GM21723 (cell line): Measurements from ENCODE around the gene ACSF2.
"Not testable (repeated sequence)": the region's sequence is repeated elsewhere in the genome, so short reads cannot be mapped to it uniquely, and the experiment has no call there.

ENCODE experiments used
- ATAC-seq: cut with Tn5 transposase; IDR thresholded peaks from one replicate; pipeline ENCODE4 v1.9.1; 2021; ENCODE audit warnings: mild to moderate bottlenecking, moderate library complexity; ENCODE audit not compliant: unreplicated experiment

ACSF2 gene

DNA sequence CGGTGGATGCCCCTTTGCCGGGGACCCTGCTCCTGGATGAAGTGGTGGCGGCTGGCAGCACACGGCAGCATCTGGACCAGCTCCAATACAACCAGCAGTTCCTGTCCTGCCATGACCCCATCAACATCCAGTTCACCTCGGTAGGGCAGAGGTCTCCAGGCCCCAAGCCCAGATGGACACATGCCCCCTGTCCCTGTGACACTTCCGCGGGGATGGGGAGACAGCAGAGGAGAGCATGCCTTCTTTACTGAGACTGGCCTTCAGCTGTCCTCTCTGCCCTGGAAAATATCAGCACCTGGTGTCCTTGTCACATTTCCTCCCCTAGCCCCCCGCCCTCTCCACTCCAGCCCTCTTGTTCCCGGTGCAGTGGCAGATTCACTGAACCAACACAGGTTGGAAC lies 36.4 kb downstream of the ACSF2 start:
- no peak for ATAC-seq

- ATAC-seq, result no peak
These were observed 38.1 kb downstream of the ACSF2 start for GRCh38 chr17:50464121-50464520.

DNA sequence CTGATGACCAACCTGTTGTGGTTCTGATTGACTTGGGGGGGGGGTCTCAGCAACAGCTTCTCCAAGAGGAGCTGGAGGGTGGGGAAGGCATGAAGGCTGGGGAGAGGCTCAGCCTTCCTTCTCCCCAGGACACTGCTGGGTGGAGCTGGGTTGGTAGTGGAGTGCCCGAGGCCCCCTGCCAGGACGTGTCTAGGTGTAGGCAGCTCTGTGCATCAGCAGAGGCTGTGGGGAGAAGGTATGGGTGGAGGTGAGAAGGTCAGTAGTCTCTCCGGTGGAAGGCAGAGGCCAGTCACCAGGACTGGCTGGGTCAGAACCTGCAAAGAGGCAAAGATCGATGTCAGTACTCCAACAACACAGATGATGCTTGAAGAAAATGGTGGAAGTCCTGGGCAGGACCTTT lies 38.7 kb downstream of the ACSF2 start:
- no peak for ATAC-seq

GRCh38 chr17:50465171-50465570 lies 39.2 kb downstream of the ACSF2 start:
- no peak for ATAC-seq

DNA sequence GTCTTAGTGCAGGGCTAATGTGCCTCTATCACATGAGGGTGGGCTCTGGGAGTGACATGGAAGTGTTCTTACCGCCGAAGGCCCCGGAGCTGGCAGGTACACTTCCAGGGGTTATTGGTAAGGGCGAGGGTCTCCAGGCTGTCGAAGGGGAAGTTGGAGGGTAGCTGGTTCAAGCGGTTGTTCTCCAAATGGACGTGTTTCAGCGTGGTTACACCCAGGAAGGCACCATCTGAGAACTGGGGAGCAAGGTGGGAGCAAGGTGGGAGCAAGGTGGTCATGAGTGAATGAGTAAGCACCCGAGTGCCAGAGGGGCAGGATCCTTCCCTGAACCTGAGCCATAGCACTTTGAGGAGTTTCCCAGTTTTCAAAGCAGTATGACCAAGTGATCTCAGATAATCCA lies 39.6 kb downstream of the ACSF2 start:
- ATAC-seq, result no peak

- no peak for ATAC-seq
These were observed 40.5 kb downstream of the ACSF2 start for GRCh38 chr17:50466371-50467113.

DNA sequence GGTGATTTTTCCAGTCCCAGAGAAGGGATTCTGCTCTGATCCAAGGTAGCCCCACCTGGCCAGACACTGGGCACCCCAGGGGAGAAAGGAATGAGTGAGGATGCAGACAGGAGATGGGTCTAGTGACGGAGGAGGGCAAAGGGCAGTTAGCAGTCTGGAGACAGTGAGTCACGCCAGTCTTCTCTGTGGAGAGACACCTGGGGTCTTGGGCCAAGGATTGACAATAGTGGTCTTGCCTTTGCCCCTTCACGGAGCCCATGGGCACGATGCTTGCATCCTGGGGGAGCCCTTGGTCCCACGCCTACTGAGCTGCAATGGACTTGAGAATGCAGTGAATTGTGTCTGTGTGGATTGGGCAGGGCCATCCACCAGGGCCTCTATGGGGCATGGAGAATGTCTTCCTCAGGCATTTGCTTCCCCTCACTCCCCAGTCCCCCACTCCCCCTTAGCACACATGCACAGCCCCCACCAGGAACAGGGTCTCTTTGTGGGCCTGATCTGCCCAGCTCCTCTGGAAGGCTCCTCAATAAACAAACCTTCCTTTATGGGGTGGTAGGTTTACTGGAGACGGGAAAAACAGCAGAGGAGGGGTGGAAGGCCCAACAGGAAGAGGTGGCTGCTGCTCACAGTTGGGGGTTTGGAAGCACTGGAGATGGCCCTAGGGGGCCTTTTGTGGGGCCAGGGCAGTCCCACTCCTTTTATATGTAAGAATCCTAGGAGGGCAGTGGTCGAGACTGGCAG lies 41.3 kb downstream of the ACSF2 start:
- no peak for ATAC-seq

DNA sequence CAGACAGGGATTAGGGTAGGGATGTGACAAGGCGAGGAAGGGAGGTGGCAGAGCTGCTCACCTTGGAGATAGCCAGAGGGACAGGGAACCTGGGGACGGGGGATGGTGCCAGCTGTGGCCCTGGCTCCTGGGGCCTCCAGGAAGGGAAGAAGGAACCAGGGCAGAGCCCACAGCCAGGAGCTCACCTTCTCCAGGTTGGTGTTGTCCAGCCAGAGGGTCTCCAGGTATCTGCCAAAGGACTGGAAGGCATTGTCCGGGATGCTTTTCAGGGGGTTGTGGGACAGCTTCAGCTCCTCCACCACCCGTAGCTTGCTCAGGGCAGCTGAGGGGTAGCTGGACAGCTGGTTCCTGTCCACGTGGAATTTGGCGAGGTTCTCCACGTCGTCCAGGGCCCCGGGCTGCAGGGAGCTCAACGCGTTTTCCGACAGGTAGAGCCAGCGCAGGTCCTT lies 41.9 kb downstream of the ACSF2 start:
- no peak for ATAC-seq

GRCh38 chr17:50468304-50469207 lies 42.5 kb downstream of the ACSF2 start, which contains the start of gene CHAD:
Gene CHAD, minus strand, starts transcription at chr17:50468880. Its CDS starts 67 bp downstream, at chr17:50468813.
- no peak for ATAC-seq

DNA sequence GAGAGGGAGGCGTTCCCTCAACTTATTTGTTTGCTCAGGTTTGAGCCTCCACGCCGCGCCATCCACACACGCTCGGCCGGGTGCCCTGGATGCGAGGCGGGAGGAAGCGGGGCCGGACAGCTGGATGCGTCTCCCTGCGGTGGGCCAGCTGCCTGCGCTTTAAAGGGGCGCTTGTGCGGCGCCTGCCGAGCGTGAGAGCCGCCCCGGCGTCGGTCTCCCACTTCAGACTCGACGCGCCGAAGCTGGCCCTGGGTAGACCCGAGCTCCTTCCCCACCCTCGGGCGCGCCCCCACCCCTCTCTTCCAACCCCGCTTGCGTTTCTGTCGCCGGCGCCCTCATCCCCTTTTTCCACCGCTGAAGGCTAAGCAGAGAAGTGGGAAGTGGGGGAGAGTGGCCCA lies 43.2 kb downstream of the ACSF2 start:
- no peak for ATAC-seq

- ATAC-seq, result no peak
These were observed 43.8 kb downstream of the ACSF2 start for GRCh38 chr17:50469671-50470305.

DNA sequence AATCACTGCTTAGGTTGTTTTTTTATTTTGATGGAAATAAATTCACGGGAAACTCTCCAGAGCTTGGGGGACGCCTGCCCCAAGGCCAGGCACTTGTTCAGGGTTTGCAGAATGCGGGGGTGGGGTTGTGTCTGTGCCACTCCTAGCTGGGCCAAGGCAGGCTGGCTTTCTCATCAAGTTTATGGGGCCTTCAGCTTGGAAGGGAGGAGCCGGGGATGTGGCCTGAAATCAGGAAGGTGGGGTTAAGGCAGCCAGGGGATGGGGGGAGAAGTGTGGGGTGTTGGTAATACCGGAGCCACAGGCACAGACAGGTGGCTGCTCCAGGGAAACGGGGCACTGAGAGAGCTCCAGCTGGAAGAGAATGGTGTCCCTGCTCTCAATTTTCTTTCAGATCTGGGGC lies 44.4 kb downstream of the ACSF2 start:
- no peak for ATAC-seq

GRCh38 chr17:50471009-50471905 lies 45.2 kb downstream of the ACSF2 start:
- no peak for ATAC-seq

DNA sequence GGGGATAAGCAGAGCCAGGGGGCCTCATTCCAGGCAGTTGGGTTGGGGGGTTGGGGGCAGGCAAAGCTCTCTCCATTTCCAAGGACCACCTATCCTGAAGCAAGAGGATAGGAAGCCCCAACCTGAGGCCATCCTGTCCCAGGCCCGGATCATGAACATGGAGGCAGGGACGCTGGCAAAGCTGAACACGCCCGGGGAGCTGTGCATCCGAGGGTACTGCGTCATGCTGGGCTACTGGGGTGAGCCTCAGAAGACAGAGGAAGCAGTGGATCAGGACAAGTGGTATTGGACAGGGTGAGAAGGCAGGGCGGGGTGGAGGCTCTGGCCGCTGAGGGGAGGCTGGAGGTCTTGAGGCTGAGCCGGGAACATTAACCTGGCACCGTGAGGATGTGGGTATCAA lies 46.3 kb downstream of the ACSF2 start:
- no peak for ATAC-seq

DNA sequence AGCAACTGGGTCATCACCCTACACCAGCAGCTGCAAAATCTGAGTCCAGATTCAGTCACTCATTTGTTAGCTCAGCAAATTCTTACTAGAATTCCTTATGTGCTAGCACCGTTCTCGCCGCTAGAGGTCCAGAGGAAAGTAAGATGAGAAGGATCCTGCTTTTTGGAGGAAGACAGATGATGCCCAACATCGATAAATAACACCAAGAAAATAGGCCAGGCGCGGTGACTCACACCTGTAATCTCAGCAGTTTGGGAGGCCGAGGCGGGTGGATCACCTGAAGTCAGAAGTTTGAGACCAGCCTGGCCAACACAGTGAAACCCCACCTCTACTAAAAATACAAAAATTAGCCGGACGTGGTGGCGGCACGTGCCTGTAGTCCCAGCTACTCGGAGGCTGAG lies 46.7 kb downstream of the ACSF2 start:
- not testable (repeated sequence) for ATAC-seq

GRCh38 chr17:50473901-50474300 lies 47.9 kb downstream of the ACSF2 start:
- ATAC-seq, result no peak

- ATAC-seq, result no peak
These were observed 48.5 kb downstream of the ACSF2 start for GRCh38 chr17:50474523-50474922.

GRCh38 chr17:50475362-50475761 lies 49.3 kb downstream of the ACSF2 start:
- no peak for ATAC-seq

DNA sequence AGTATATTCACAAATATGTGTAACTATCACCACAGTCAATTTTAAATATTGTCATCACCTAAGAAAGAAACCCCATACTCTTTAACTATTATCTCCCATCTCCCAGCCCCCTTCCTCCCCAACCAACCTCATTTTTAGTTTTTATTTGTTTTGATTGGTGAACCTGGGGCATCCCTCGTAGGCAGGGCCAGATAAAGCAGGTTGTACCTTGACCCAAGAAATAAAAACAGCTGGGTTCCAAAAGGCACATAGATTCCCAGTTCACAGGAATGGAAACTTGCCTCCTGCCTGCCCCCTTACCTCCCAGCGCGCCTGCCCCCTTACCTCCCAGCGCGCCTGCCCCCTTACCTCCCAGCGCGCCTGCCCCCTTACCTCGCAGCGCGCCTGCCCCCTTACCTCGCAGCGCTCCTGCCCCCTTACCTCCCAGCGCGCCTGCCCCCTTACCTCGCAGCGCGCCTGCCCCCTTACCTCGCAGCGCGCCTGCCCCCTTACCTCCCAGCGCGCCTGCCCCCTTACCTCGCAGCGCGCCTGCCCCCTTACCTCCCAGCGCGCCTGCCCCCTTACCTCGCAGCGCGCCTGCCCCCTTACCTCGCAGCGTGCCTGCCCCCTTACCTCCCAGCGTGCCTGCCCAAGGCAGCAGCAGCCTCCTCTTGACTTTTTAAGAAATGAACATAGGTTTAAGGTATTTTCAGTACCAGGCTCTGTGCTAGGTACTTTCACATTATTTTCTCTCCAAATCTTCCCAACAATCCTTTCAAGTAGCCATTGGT lies 49.9 kb downstream of the ACSF2 start:
- ATAC-seq, result not testable (repeated sequence)
